NCI-H524 (cell line): ENCODE measurements around the gene LRRC42.

ENCODE experiments used
- DNase-seq, 2 experiments: peaks; one replicate each; lab custom pipeline; 2025; lab: John Stamatoyannopoulos, UW

Gene LRRC42

DNA sequence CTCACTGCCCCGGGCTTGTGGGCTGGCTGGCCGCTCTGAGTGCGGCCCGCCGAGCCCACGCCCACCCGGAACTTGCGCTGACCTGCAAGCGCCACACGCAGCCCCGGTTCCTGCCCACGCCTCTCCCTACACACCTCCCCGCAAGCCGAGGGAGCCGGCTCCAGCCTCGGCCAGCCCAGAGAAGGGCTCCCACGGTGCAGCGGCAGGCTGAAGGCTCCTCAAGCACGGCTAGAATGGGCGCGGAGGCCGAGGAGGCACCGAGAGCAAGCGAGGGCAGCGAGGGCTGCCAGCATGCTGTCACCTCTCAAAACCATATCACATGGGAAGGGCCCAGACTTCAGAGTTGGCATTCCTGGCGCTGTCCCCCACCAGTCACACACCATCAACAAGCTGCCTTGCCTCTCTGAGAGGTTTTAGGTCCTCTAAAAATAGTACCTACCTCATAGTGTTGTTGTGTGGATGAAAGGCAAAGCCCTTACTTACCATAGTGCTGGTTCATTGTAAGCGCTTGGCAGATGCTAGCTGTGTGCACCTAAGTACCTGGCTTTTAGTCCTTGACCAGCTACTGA is 58.4 kb downstream of the LRRC42 start:
- DNase-seq = no peak

GRCh38 chr1:54006508-54006907 is 60.4 kb downstream of the LRRC42 start:
- no peak for DNase-seq

DNA sequence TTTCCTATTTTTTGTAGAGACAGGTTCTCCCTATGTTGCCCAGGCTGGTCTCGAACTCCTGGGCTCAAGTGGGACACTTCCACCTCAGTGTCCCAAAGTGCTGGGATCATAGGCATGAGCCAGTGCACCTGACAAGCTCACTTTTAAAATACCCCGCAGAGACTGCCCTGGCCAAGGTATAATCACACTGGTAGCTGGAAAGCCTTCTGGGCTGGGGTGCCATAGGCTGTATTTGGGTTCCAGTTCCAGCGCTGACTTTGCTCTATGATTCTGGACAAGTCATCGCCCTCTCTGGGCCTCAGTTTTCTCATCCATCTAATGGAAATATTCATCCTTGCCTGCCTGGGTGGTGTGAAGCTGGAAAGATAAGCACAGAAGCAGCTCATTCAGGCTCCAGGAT is 61.5 kb downstream of the LRRC42 start:
- no peak for DNase-seq

- DNase-seq = no peak
These were observed 62.7 kb downstream of the LRRC42 start for GRCh38 chr1:54008876-54009275.

GRCh38 chr1:54009406-54009805 is 63.3 kb downstream of the LRRC42 start:
- no peak for DNase-seq

DNA sequence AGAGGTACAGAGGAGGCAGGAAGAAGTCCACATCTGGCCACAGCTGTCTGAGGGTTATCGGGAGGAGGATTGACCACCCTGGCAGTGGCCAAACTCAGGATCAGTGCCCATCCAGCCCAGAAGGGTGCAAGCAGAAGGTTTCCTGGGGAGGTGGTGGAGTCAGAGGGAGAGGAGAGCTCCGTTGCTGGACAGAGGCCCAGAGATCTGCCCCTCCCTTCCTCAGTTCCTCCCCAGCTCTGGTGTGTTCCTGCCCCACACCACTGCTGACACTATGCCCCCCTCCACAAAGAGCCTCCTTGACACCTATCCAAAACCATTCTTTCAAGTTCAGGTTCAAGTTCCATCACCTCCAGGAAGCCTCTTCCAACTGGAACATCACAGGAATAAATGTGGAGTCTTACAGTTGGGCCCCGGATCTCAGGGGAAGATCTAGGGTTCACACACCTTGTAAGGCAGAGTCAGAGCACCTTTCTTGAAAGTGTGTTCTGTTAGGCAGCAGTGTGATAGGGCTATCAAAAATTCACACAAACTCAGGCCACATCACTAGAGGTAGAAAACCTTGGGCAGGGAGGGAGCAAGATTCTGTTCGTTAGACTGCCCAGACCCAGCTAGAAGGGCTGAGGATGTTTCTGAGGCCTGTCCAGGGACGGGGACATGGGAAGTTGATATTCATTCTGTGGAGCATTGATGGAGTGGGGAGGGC is 64.4 kb downstream of the LRRC42 start:
- DNase-seq = no peak

GRCh38 chr1:54011316-54012007 is 65.3 kb downstream of the LRRC42 start:
- no peak for DNase-seq

DNA sequence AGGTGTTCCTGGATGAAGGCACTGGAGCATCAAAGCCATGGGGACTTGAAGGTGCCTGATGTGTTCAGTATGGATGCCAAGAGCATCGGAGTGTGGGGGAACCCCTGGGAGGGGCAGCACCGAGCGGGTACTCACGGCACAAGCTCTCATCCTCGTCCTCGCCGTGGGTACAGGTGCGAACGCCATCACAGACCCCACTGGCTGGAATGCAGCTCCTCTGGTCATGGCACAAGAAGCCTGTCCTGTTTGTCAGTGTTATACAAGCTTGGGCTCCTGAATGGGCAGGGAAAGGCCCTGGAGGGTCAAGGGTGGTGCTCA is 65.8 kb downstream of the LRRC42 start:
- DNase-seq = no peak

DNA sequence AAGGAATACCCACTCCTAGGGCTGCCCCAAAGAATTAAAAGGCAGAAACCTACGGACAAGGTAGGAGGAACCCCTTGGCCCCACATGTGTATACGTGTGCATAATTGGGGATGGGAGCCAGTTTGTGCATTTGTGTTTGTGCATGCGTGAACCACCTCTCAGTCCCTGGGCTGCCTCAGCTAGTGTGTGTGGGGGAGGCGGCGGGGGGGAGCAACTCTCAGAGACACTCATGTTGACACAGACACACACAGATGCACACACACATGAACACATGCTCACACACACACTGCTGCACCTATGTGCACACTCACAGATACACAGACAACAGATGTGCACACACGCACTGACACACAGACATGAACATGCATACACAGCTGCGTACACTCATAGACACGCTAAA is 66.7 kb downstream of the LRRC42 start:
- no peak for DNase-seq

GRCh38 chr1:54013393-54014008 is 67.4 kb downstream of the LRRC42 start:
- DNase-seq = no peak

- DNase-seq = no peak
These were observed 68.0 kb downstream of the LRRC42 start for GRCh38 chr1:54014009-54014629.

GRCh38 chr1:54016343-54017282 is 70.5 kb downstream of the LRRC42 start:
- DNase-seq = no peak
